GM21737 (cell line): Measurements from ENCODE around the gene SLC25A26.

Experiments used
- ATAC-seq: cut with Tn5 transposase; IDR thresholded peaks from one replicate; pipeline ENCODE4 v1.9.1; 2021; ENCODE audit warnings: mild to moderate bottlenecking, moderate library complexity; ENCODE audit not compliant: unreplicated experiment

Gene SLC25A26

GRCh38 chr3:66220602-66221377 lies at the start of gene SLC25A26:
Gene SLC25A26, plus strand, starts transcription at chr3:66221001. Its CDS starts 94 bp downstream, at chr3:66221095.
- peak; percentile 97 for ATAC-seq

DNA sequence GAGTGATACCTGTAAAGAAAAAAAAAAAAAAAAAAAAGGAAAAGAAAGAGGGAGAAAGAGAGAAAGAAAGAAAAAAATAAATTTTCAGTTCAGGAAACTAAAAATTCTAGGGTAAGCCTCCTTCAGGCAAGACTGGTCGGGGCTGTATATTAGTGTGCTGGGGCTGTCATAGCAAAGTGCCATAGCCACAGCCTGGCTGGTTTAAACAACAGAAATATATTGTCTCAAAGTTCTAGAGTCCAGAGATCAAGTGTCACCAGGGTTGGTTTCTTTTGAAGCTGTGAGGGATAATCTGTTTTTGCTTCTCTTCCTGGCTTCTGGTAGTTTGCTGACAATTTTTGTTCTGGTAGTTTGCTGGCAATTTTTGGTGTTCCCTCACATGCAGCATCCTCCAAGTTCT lies 48.4 kb upstream of the SLC25A26 start:
- no peak for ATAC-seq

DNA sequence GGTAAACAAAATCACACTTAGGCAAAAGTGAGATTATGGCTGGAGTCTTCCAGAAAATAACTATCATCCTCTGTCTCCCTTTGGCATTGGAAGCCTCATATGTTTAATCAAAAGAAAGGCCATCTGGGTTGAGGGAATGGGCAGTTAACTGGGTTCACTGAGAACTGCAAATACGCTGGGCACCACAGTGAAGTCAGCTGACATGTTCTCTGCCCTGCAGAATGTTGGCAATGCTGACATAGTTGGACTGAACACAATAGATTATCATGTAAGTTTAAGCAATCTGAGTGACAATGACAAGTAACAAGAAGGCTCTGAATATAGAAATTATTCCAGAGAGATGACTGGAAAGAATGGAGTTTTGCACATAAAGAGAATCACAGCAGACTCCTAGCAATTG lies 43.8 kb upstream of the SLC25A26 start:
- ATAC-seq, result no peak

DNA sequence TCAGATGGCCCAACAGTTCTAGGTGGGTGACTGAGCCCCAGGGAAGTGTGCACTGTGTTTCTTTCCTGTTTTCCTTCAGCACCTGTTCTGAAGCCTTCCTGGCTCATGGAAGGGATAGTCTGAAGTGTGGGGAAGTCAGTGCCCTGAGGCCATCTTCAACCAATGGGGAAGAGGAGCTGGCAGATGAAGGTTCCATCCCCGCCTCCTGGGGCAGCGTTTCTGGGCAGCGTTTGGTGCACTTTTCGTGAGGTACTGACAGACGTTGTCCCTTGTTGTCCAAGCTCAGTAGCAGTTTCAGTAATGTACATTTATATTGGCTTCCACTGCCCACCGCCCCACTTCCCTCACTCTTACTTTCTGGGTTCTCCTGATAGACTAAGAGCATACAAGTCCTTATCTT lies 42.6 kb upstream of the SLC25A26 start:
- ATAC-seq, result no peak

DNA sequence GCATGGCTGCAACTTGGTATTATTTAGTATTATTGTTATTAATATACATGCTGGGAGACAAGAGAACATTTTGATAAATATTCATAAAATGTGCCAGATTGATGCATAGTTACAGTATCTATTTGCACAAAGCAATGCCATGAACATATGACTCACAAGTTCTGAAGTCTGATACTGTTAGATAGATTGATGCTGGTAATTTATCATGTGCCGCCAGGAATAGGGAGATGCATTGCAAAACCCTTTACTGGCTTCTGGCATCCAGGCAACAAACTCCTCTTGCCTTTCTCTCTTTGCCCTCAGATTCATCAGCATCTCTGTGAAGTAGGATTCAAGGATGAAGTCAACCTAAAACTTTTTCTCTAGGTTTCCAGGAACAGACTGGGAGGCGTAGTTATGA lies 41.0 kb upstream of the SLC25A26 start:
- ATAC-seq, result no peak

DNA sequence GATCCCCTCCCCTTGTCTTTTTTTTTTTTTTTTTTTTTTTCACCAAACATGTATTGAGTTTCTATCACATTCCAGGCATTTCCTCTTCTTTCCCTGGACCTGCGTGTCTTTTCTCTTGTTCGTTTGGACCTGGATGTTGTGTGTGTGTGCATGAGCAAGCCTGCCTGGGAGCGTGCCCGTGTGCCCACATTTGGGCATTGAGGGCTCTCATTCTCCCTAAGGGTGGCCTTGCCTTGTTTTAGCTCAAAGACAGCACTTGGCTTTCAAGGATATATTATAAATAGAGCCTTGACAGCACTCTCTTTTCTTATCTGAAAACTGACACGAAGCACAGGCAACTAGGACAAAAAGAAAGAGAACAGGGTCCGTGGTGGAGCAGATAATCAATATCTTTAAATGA lies 39.0 kb upstream of the SLC25A26 start:
- ATAC-seq, result no peak

DNA sequence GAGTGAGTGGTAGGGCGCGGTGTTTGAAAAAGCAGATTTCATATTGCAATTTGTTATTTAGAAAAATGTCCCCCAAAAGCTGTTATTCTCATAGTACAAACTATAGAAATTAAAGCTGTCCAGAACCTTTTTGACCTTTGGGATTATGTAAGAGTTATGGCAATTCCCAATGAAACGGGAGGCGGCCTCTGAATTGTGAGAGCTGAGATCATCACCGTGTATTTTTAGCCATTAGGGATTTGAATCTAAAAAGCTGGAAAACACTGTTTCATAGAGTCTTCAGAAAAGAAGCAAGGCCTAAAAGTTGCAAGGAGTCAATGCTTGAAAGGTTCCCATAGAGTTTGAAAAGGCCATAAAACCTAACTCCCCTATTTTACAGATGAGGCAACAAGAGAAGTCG lies 38.6 kb upstream of the SLC25A26 start:
- no peak for ATAC-seq

GRCh38 chr3:66186545-66186944 lies 34.3 kb upstream of the SLC25A26 start:
- ATAC-seq, result no peak

DNA sequence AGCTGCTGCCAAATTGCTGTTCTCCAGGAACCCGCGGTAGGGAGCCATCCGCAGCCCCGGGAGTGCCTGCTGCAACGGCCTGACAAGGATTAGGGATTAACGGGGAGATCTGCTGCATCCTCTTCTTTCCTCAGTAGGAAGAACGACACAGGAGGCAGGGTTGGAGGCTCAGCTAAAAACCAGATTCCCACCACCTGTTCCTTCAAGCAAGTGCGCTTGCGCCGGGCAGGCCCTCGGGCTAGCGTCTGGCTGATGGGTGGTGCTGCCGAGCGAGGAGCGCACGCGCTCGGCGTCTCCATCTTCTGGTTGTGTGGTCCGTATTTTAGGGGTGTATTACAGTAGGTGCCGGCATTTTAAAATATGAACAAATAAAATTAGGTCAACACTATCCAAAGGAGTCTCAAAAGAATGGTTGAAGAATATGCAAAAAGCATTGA lies 25.4 kb upstream of the SLC25A26 start:
- ATAC-seq, result no peak

- ATAC-seq, result no peak
These were observed 24.2 kb upstream of the SLC25A26 start for GRCh38 chr3:66196633-66197032.

DNA sequence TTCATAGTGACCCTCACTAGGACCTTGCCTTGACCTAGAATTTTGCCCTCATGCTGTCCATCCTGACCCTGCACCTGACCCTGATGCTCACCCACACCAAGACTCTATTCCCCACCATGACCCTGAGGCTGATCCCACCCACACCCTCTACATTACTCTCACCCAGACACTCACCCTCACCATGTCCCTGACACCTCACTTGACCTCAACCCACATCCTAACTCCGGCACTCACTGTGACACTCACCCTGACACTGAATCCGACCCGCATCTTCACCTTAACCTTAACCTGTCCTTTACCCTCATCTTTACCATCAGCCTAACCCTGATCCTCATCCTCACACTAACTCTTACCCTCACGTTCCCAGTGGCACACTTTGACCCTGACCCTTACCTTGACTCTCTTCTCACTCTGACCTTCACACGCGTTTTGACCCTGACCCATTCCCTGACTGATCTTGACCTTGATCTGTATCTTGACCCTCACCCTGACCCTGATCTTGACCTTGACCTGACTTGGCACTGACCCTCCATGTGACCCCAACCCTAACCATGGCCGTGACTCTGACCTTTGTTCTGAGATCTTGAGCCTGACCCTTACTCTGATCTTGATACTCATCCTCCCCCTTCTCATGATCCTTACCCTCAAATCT lies 22.2 kb upstream of the SLC25A26 start:
- ATAC-seq, result no peak

DNA sequence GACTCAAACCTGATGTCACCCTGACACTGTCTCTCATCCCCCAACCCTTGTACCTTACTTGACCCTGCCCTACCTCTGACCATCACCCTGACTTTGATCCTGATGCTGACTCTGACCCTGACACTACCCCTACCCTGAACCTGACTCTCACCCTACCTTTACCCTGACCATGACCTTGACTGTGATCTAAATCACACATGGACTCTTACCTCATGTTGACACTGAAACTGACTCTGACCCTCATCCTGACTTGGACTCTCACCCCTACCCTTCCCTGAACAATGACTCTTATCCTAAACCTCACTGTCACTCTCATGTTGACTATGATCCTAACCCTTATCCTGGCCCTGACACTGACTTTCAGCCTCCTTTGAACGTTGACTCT lies 21.7 kb upstream of the SLC25A26 start:
- no peak for ATAC-seq

DNA sequence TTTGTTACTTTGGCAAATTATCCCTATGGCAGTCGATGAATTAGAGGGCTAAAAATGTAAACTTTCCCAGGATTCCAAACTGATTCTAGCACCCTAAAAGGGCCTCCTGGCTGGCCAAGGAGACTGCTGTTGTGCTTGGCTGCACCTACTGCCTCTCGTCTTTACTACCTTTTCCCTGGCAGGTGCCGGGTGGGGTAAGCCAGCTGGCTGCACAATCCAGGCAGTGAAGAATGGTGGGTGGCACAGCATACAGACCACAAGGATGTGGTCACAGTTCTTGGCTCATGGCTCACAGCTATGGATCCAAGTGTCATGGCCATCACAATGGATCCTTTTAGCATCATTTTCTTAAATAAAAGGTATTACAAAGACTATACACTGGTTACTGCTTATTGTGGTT lies 20.7 kb upstream of the SLC25A26 start:
- no peak for ATAC-seq

GRCh38 chr3:66200786-66201185 lies 20.0 kb upstream of the SLC25A26 start:
- no peak for ATAC-seq

DNA sequence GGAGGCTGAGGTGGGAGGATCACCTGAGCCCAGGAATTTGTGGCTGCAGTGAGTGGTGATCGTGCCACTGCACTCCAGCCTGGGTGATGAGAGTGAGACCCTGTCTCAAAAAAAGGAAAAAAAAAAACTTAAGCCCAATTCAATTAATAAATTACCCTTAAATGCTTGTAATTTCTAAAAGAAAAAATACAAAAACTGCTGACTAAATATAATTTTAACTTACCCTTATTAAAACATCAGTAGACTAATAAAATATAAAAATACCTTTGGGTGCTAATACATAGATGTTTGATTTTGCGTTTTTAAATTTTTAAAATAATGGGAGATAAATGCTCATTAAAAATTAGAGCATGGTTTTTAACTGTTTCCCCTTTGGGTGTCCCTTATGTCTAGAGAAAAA lies 17.5 kb upstream of the SLC25A26 start:
- ATAC-seq, result no peak

DNA sequence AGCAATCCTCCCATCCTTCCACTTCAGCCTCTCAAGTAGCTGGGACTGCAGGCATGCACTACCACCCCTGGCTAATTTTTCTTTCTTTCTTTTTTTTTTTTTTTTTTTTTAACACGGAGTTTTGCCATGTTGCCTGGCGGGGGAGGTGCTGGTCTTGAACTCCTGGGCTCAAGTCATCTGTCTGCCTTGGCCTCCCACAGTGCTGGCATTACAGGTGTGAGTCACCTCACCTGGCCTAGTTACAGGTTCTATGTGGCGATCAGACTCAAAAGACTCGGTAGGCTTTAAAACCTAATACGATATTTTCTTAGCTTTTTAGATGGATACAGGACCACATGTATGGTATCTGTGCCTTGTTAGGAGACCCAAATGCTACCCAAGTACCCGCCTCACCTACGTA lies 14.0 kb upstream of the SLC25A26 start:
- no peak for ATAC-seq

DNA sequence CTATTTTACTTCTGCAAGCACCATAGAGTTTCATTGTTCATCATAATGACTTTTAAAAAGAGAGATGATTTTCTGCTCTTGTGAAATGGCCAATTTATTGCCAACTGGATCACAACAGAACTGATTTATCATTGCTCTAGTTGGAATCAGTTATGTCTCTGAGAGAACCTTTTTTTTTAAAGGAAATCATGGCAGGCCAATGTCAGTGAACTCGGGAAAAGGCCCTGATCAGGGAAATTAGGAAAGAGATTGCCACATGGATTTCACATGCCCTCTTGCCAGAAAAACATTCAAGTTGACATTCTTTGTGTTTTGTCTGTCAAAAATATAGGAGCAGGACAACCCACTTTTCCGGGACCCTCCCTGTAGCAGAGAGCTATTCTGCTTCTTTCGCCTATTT lies 12.6 kb upstream of the SLC25A26 start:
- ATAC-seq, result no peak

- no peak for ATAC-seq
These were observed 10.0 kb upstream of the SLC25A26 start for GRCh38 chr3:66210687-66211295.

DNA sequence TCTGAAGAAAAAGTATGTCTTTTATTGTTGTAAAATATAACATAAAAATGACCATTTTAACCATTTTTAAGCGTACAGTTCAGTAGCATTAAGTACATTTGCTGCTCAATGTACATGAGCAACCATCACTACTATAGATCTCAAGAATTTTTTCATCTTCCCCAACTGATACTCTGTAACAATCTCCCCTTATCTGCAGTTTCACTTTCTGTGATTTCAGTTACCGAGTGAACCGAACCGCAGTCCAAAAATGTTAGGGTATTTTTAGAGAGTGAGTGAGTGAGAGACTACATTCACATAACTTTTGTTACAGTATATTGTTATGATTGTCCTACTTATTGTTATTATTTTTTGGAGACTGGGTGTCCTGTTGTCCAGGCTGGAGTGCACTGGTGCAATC lies 9.0 kb upstream of the SLC25A26 start:
- ATAC-seq, result no peak

DNA sequence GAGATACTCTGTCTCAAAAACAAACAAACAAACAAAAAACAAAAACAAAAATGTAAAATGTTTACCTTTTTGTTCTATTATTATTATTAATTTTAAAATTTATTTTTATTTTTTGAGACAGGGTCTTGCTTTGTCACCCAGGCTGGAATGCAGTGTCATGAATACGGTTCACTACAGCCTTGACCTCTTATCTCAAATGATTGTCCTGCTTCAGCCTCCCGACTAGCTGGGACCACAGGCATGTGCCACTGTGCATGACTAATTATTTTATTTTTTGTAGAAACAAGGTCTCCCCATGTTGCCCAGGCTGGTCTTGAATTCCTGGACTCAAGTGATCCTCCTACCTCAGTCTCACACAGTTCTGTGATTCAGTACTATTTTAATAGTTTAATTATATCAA lies 5.7 kb upstream of the SLC25A26 start:
- ATAC-seq, result no peak

DNA sequence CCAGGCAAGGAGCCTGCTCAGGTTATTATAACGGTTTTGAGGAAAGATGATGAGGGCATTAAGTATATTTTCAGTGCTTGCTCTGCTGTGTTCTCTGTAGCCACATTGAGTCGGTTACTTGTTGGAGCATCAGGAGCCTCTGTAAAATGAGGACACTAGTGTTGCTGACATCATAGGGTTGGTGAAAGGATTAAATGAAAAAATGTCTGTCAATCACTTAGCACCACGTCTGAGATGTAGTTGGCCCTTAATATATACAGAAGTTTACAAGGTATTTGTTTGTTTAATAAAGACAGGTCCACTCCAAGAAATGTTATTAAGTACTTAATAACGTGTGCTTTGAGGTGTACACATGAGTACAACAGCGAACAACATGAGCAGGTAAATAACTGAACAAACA lies 735 bp upstream of the SLC25A26 start:
- no peak for ATAC-seq

DNA sequence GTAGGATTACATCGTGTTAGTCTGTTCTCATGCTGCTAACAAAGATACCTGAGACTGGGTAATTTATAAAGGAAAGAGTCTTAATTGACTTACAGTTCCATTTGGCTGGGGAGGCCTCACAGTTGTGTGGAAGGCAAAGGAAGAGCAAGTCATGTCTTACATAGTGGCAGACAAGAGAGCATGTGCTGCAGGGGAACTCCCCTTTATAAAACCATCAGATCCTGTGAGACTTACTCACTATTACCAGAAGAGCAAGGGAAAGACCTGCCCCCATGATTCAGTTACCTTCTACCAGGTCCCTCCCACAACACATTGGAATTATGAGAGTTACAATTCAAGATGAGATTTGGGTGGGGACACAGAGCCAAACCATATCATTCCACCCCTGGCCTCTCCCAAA lies 3.4 kb downstream of the SLC25A26 start:
- no peak for ATAC-seq
